Pancreas (tissue), 10 donors: ENCODE measurements around the gene RTEL1. TPM values are rescaled to one million over a fixed set of nuclear protein-coding genes. Genes with fewer than 3 reads are reported as not detected.

Experiments used
- ATAC-seq, 4 donors: fragments of 200-7000 bp; cut with Tn5 transposase; one replicate each; pipeline versions ENCODE4 v1.8.0 to v1.9.1; 2020; ENCODE audit warnings: mild to moderate bottlenecking in 4 of 4, moderate library complexity in 4 of 4
- DNase-seq, 6 donors: peaks; one replicate each; pipeline ENCODE4 v3.0.0-alpha.2; 2020
- FAIRE-seq: peaks from 2 replicates; lab custom pipeline; 2012; peaks lifted over from hg19 to GRCh38; lab: Jason Lieb, UNC
- H3K27ac ChIP-seq, 4 donors: fragments of 200-600 bp; sonication (generic); 1 replicate in 3 of 4; 2 replicates in 1 of 4; pipeline versions ENCODE4 v1.5.0 to v1.8.0; 2020
- H3K27me3 ChIP-seq, 4 donors: fragments of 200-600 bp; one replicate each; pipeline ENCODE4 v1.8.0; 2021
- H3K36me3 ChIP-seq, 3 donors: fragments of 200-600 bp; sonication (generic) in 1 of 3; one replicate each; pipeline versions ENCODE4 v1.5.0 to v1.8.0; 2020 to 2021
- H3K4me1 ChIP-seq, 3 donors: fragments of 200-600 bp; one replicate each; pipeline ENCODE4 v1.8.0; 2021
- H3K4me3 ChIP-seq, 4 donors: fragments of 200-600 bp; sonication (generic) in 2 of 4; one replicate each; pipeline versions ENCODE4 v1.5.0 to v1.8.0; 2020 to 2021
- H3K9me3 ChIP-seq, 4 donors: fragments of 200-600 bp; one replicate each; pipeline ENCODE4 v1.8.0; 2021
- WGBS, 2 donors: extraction: QIAGEN DNeasy Blood & Tissue Kit; methylation state at CpG; one replicate each; pipeline ENCODE4 v1.1.7; 2013; 5-methylcytosine and 5-hydroxymethylcytosine counted together
- intact Hi-C, 3 donors: fragments of 100-400 bp; cut with DNase I; formaldehyde crosslinking; loops; one replicate each; pipeline versions ENCODE4 v1.11.1 to v1.14.2; 2022
- polyA plus RNA-seq, 2 donors: library from polyadenylated mRNA; stranded (reverse); fragments of 200-250 nt; gene quantifications; one replicate each; pipeline ENCODE4 v1.2.3, GENCODE V29; 2013
- total RNA-seq, 6 donors: library from RNA; stranded (reverse); fragmentation: NEBNext Ultra II Directional in 4 of 6; extraction: Animal tissue kit (Norgen Biotek cat#: 25700) in 4 of 6; gene quantifications; one replicate each; pipeline versions ENCODE4 v1.2.1 to v1.2.4, GENCODE V29; 2021 to 2023
- TF ChIP-seq, protein P1 (sequence below), 4 donors: fragments of 200-600 bp; sonication (generic) in 3 of 4; IDR thresholded peaks; one replicate each; pipeline versions ENCODE4 v1.5.0 to v1.8.0; 2021; ENCODE audit warnings: antibody characterized with exemption in 4 of 4
- donor health status: healthy with polysubstance abuse.
- donor health status: DM: no; HTN: no; CAD: no; lungs with moderate emphysema.
- donor health status: DM: no; HTN: no; CAD: no.
- donor health status: control.
- donor health status: control.
- donor health status: Bipolar disorder and iron deficiency.
- donor health status: DM: yes; HTN: yes; CAD: no.
- donor health status: DM: no; HTN: no; CAD: no.
- donor health status: DM: no; HTN: no; CAD: no.
- donor health status: DM: yes; HTN: yes; CAD: no.

The RTEL1 gene
- total and polyA plus RNA-seq, 8 donors = 10.5 to 36.6 (median 15.0) TPM

DNA sequence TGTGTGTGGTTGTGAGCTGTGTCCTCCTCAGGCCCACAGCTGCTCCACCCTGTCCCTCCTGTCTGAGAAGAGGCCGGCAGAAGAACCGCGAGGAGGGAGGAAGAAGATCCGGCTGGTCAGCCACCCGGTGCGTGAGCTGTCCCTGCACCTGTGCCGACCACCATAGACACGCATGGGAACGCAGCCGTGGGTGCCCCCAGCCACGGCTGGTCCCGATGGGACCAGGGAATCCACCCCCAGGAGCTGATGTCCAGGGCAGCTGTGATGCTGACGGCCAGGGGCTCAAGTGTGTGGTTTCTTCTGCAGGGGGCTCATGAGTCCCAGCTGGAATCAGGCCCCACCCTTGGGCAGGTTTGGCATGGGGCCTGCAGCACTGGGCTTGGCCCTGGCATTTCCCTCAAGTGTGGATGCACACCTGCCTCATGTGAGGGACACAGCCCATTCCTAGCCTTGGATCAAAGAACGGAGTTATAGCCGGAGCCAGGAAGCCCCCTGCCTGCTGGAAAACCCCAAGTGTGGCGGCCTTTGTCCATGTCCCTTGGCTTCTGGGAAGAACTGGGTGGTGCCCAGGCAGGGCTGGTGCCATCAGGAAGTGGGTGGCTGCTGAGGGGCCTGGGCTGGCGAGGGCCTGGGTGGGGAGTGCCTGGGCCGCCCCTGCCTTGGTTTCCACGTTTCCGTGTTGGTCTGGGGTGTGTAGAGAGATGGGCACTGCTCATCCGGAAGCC lies 33.8 kb downstream of the RTEL1 start:
- FAIRE-seq = no peak
- WGBS, 2 donors = 88 to 90% methylated on average over 21 of the region's 21 CpGs
- Histone ChIP-seq H3K9me3 (no peaks in the 10 kb centered on the region), H3K4me1 (peaks cover 0 to 5% (median 0%) of the 10 kb centered on the region in 3 donors), H3K27me3 (no peaks in the 10 kb centered on the region), H3K36me3 (no peaks in the 10 kb centered on the region), H3K27ac (no peak overlapping the region), H3K4me3 (no peak overlapping the region)
- TF ChIP-seq, protein P1, sequence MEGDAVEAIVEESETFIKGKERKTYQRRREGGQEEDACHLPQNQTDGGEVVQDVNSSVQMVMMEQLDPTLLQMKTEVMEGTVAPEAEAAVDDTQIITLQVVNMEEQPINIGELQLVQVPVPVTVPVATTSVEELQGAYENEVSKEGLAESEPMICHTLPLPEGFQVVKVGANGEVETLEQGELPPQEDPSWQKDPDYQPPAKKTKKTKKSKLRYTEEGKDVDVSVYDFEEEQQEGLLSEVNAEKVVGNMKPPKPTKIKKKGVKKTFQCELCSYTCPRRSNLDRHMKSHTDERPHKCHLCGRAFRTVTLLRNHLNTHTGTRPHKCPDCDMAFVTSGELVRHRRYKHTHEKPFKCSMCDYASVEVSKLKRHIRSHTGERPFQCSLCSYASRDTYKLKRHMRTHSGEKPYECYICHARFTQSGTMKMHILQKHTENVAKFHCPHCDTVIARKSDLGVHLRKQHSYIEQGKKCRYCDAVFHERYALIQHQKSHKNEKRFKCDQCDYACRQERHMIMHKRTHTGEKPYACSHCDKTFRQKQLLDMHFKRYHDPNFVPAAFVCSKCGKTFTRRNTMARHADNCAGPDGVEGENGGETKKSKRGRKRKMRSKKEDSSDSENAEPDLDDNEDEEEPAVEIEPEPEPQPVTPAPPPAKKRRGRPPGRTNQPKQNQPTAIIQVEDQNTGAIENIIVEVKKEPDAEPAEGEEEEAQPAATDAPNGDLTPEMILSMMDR (IDR thresholded peaks at IDR 0.05) = no peak
- ATAC-seq = peak in 1 of 4 donors; percentile 5
- intact Hi-C loops = no loop called here
- peak in 2 of 6 donors; percentile 42 to 69 for DNase-seq

DNA sequence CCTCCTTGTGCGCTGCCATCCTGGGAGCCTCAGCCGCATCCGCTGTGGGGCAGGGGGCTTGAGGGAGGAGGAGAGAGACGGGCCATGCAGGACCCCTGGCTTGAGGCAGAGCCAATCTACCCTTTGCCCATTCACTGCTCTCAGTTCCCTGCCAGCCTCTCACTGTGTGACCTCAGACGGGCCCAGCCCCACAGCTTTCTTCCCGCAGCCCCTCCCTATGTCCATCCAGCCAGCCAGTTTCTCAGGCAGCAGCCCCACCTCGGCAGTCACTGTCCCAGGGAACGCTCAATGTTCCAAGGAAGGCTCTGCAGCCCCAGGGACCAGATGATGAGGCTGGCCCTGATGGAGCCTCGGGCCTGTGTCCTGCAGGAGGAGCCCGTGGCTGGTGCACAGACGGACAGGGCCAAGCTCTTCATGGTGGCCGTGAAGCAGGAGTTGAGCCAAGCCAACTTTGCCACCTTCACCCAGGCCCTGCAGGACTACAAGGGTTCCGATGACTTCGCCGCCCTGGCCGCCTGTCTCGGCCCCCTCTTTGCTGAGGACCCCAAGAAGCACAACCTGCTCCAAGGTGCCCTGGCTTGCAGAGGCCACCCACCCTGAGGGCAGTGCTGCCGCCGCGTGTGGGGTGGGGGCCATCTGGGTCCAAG lies 34.4 kb downstream of the RTEL1 start:
- intact Hi-C loops = no loop called here
- H3K27ac ChIP-seq = no peak overlapping the region
- no peaks in the 10 kb centered on the region for H3K27me3 ChIP-seq
- peak in 2 of 6 donors; percentile 26 to 76 for DNase-seq
- H3K36me3 ChIP-seq = no peaks in the 10 kb centered on the region
- 72 to 73% methylated on average over 18 to 20 of the region's 20 CpGs for WGBS, 2 donors
- H3K9me3 ChIP-seq = no peaks in the 10 kb centered on the region
- ATAC-seq = peak in 1 of 4 donors; percentile 5
- TF ChIP-seq, protein P1 (IDR thresholded peaks at IDR 0.05) = no peak
- no peak overlapping the region for H3K4me3 ChIP-seq
- peaks cover 0 to 12% (median 0%) of the 10 kb centered on the region in 3 donors for H3K4me1 ChIP-seq
- no peak for FAIRE-seq

- intact Hi-C loops = no loop called here
- no peak for FAIRE-seq
- Histone ChIP-seq H3K27me3 (no peaks in the 10 kb centered on the region), H3K36me3 (no peaks in the 10 kb centered on the region), H3K9me3 (no peaks in the 10 kb centered on the region), H3K27ac (no peak overlapping the region), H3K4me1 (peaks cover 0 to 12% (median 0%) of the 10 kb centered on the region in 3 donors), H3K4me3 (no peak overlapping the region)
- ATAC-seq = no peak
- peak in 2 of 6 donors; percentile 31 to 60 for DNase-seq
- 88 to 90% methylated on average over 10 of the region's 10 CpGs for WGBS, 2 donors
- TF ChIP-seq, protein P1 (IDR thresholded peaks at IDR 0.05) = no peak
These were observed 35.1 kb downstream of the RTEL1 start for GRCh38 chr20:63693083-63693732.

GRCh38 chr20:63693733-63694583 lies 35.8 kb downstream of the RTEL1 start:
- Histone ChIP-seq H3K4me1 (peaks cover 0 to 12% (median 0%) of the 10 kb centered on the region in 3 donors), H3K4me3 (no peak overlapping the region), H3K27me3 (no peaks in the 10 kb centered on the region), H3K9me3 (no peaks in the 10 kb centered on the region), H3K27ac (no peak overlapping the region), H3K36me3 (no peaks in the 10 kb centered on the region)
- TF ChIP-seq, protein P1 (IDR thresholded peaks at IDR 0.05) = no peak
- ATAC-seq = no peak
- 86 to 92% methylated on average over 21 of the region's 21 CpGs for WGBS, 2 donors
- intact Hi-C loops = no loop called here
- peak in 2 of 6 donors; percentile 39 to 45 for DNase-seq
- no peak for FAIRE-seq
